ENCODE measurements around the gene ALDH2.

- TF ChIP-seq, protein P1, sequence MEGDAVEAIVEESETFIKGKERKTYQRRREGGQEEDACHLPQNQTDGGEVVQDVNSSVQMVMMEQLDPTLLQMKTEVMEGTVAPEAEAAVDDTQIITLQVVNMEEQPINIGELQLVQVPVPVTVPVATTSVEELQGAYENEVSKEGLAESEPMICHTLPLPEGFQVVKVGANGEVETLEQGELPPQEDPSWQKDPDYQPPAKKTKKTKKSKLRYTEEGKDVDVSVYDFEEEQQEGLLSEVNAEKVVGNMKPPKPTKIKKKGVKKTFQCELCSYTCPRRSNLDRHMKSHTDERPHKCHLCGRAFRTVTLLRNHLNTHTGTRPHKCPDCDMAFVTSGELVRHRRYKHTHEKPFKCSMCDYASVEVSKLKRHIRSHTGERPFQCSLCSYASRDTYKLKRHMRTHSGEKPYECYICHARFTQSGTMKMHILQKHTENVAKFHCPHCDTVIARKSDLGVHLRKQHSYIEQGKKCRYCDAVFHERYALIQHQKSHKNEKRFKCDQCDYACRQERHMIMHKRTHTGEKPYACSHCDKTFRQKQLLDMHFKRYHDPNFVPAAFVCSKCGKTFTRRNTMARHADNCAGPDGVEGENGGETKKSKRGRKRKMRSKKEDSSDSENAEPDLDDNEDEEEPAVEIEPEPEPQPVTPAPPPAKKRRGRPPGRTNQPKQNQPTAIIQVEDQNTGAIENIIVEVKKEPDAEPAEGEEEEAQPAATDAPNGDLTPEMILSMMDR (IDR thresholded peaks at IDR 0.05 in 2 of 3, conservative IDR thresholded peaks at IDR 0.05 in 1 of 3; ENCODE audit: insufficient read depth in 2 of 3, low read depth in 1 of 3, low read length in 3 of 3): no peak; a peak in 1 of 6 replicates
- TF ChIP-seq SRSF1 (IDR thresholded peaks at IDR 0.05; ENCODE audit: low read depth, low read length): no peak
- no peak for TF ChIP-seq ATF7 (IDR thresholded peaks at IDR 0.05)
- TF ChIP-seq PHF8 (IDR thresholded peaks at IDR 0.05; ENCODE audit: borderline replicate concordance, low read length): no peak
- TF ChIP-seq EZH2 (IDR thresholded peaks at IDR 0.05; ENCODE audit: borderline replicate concordance, low read depth, low read length): no peak
- no peak for TF ChIP-seq BACH1 (tag; IDR thresholded peaks at IDR 0.05)
- no peak for TF ChIP-seq ZNF274 (IDR thresholded peaks at IDR 0.05; ENCODE audit: borderline replicate concordance, low read depth, low read length)
Observed at GRCh38 chr12:111745211-111745610, 21.5 kb upstream of the ALDH2 start.

Data from K562 (cell line).